Mesodermal cell (in vitro differentiated cells): ENCODE data around the gene MYO7B.

ENCODE experiments used
- H3K27ac ChIP-seq: 2 replicates; pipeline ENCODE4 v1.7.0; 2013; ENCODE audit warnings: mild to moderate bottlenecking, low read depth, low read length, moderate library complexity; ENCODE audit not compliant: severe bottlenecking
- H3K36me3 ChIP-seq: 2 replicates; pipeline ENCODE4 v1.7.1; 2013; ENCODE audit warnings: mild to moderate bottlenecking, low read length, moderate library complexity; ENCODE audit not compliant: control insufficient read depth, insufficient read depth
- H3K4me1 ChIP-seq: one replicate; pipeline ENCODE4 v1.7.1; 2013; ENCODE audit warnings: mild to moderate bottlenecking, low read length; ENCODE audit not compliant: insufficient read depth, control insufficient read depth, poor library complexity, severe bottlenecking
- H3K4me3 ChIP-seq: 2 replicates; pipeline ENCODE4 v1.7.0; 2013; ENCODE audit warnings: low read length, control low read depth, mild to moderate bottlenecking; ENCODE audit not compliant: insufficient read depth, poor library complexity, severe bottlenecking; ENCODE audit errors: extremely low read depth
- H3K9me3 ChIP-seq: 2 replicates; pipeline ENCODE4 v1.7.1; 2013; ENCODE audit warnings: mild to moderate bottlenecking, low read length, moderate library complexity; ENCODE audit not compliant: control insufficient read depth
- WGBS, 2 experiments: methylation state at CpG; one replicate each; pipeline ENCODE4 v1.1.5; 2013; ENCODE audit warnings: missing lambda C conversion rate in 2 of 2; ENCODE audit not compliant: insufficient coverage in 2 of 2; 5-methylcytosine and 5-hydroxymethylcytosine counted together

The MYO7B gene

GRCh38 chr2:127573771-127574170 lies 38.3 kb downstream of the MYO7B start:
- 94% methylated on average over 8 of the region's 17 CpGs for WGBS, 2 experiments
- Histone ChIP-seq H3K4me1 (peaks cover 10% of the 10 kb centered on the region), H3K9me3 (no peaks in the 10 kb centered on the region), H3K36me3 (no peaks in the 10 kb centered on the region), H3K4me3 (no peak overlapping the region), H3K27ac (no peak overlapping the region)

- no peak overlapping the region for H3K27ac ChIP-seq
- H3K9me3 ChIP-seq, result no peaks in the 10 kb centered on the region
- no peaks in the 10 kb centered on the region for H3K36me3 ChIP-seq
- WGBS, 2 experiments, result 100% methylated on average over 1 of the region's 3 CpGs; no CpG with 5 or more reads in 1 of the 2 experiments
- peaks cover 10% of the 10 kb centered on the region for H3K4me1 ChIP-seq
- H3K4me3 ChIP-seq, result no peak overlapping the region
Observed at GRCh38 chr2:127574656-127575055, 39.2 kb downstream of the MYO7B start.

GRCh38 chr2:127575185-127575765 lies 39.8 kb downstream of the MYO7B start:
- Histone ChIP-seq H3K36me3 (no peaks in the 10 kb centered on the region), H3K27ac (no peak overlapping the region), H3K4me3 (no peak overlapping the region), H3K9me3 (no peaks in the 10 kb centered on the region), H3K4me1 (peaks cover 10% of the 10 kb centered on the region)
- 100% methylated on average over 1 of the region's 4 CpGs for WGBS, 2 experiments

GRCh38 chr2:127575941-127576432 lies 40.5 kb downstream of the MYO7B start:
- 86 to 92% methylated on average over 8 to 9 of the region's 11 CpGs for WGBS, 2 experiments
- Histone ChIP-seq H3K36me3 (no peaks in the 10 kb centered on the region), H3K4me3 (no peak overlapping the region), H3K27ac (no peak overlapping the region), H3K9me3 (no peaks in the 10 kb centered on the region), H3K4me1 (peaks cover 6% of the 10 kb centered on the region)

- Histone ChIP-seq H3K4me1 (peaks cover 4% of the 10 kb centered on the region), H3K27ac (no peak overlapping the region), H3K9me3 (no peaks in the 10 kb centered on the region), H3K36me3 (no peaks in the 10 kb centered on the region), H3K4me3 (no peak overlapping the region)
- 89 to 92% methylated on average over 15 to 24 of the region's 26 CpGs for WGBS, 2 experiments
Observed at GRCh38 chr2:127576433-127577207, 41.1 kb downstream of the MYO7B start.

GRCh38 chr2:127577208-127577475 lies 41.7 kb downstream of the MYO7B start:
- Histone ChIP-seq H3K4me3 (no peak overlapping the region), H3K4me1 (peaks cover 4% of the 10 kb centered on the region), H3K9me3 (no peaks in the 10 kb centered on the region)

GRCh38 chr2:127577503-127577902 lies 42.0 kb downstream of the MYO7B start:
- Histone ChIP-seq H3K4me3 (no peak overlapping the region), H3K36me3 (no peaks in the 10 kb centered on the region), H3K4me1 (peaks cover 4% of the 10 kb centered on the region), H3K9me3 (no peaks in the 10 kb centered on the region), H3K27ac (no peak overlapping the region)
- WGBS, 2 experiments, result 88 to 91% methylated on average over 8 to 10 of the region's 12 CpGs

More at GRCh38 chr2:127577208-127577475, 41.7 kb downstream of the MYO7B start:
- no peaks in the 10 kb centered on the region for H3K36me3 ChIP-seq
- H3K27ac ChIP-seq, result no peak overlapping the region
- 83% methylated on average over 1 of the region's 2 CpGs; no CpG with 5 or more reads in 1 of the 2 experiments for WGBS, 2 experiments

- H3K36me3 ChIP-seq, result no peaks in the 10 kb centered on the region
- H3K4me3 ChIP-seq, result no peak overlapping the region
- 96 to 97% methylated on average over 4 to 8 of the region's 11 CpGs for WGBS, 2 experiments
Observed at GRCh38 chr2:127577973-127578372, 42.5 kb downstream of the MYO7B start.

GRCh38 chr2:127578411-127578810 lies 42.9 kb downstream of the MYO7B start:
- Histone ChIP-seq H3K36me3 (no peaks in the 10 kb centered on the region), H3K4me1 (peaks cover 4% of the 10 kb centered on the region), H3K9me3 (no peaks in the 10 kb centered on the region), H3K4me3 (no peak overlapping the region), H3K27ac (no peak overlapping the region)
- 85 to 86% methylated on average over 4 of the region's 6 CpGs for WGBS, 2 experiments

More at GRCh38 chr2:127577973-127578372, 42.5 kb downstream of the MYO7B start:
- Histone ChIP-seq H3K27ac (no peak overlapping the region), H3K9me3 (no peaks in the 10 kb centered on the region), H3K4me1 (peaks cover 4% of the 10 kb centered on the region)

GRCh38 chr2:127579231-127579630 lies 43.7 kb downstream of the MYO7B start:
- no peaks in the 10 kb centered on the region for H3K36me3 ChIP-seq
- no peaks in the 10 kb centered on the region for H3K9me3 ChIP-seq
- WGBS, 2 experiments, result 97% methylated on average over 3 of the region's 4 CpGs
- peaks cover 4% of the 10 kb centered on the region for H3K4me1 ChIP-seq
- H3K4me3 ChIP-seq, result no peak overlapping the region
- no peak overlapping the region for H3K27ac ChIP-seq
